RPMI7951 (cell line): ENCODE measurements around the gene CAV3. TPM values are rescaled to one million over a fixed set of nuclear protein-coding genes. Genes with fewer than 3 reads are reported as not detected.

Source experiments
- DNase-seq: peaks from one replicate; pipeline ENCODE4 v3.0.0-alpha.2; 2012; ENCODE audit warnings: low read depth
- total RNA-seq: library from RNA; depleted of rRNA; stranded (reverse); fragments of >200 nt; shearing (Covaris generic); gene quantifications from 2 replicates; pipeline ENCODE4 v1.2.3, GENCODE V29; 2014; rRNA removed

The CAV3 gene
- total RNA-seq, 1 experiment from 2014 or later: not detected

DNA sequence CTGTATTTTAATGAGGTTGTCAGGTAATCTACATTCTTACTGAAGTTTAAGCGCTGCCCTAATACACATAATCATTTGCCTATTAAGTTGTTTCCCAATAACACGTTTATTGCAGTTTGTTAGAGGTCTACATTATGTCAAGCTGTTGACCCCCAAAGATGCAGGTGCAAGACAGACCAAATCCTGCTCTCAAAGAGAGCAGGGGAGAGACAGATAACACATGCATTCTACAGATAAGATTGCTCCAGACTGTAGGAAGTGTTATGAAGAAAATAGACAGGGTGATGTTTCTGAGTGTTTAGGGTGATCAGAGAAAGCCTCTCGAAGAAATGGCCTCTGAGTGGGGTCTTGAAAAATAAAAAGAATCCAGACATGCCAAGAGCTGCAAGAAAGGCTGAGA, 60.6 kb downstream of the CAV3 start:
- DNase-seq: no peak

Other genes starting within 250 kb of the CAV3 start
- 31.8 and 40.6 TPM in 2 replicates for gene LMCD1, start 232.0 kb upstream of the CAV3 start, total RNA-seq
- gene SSUH2, start 89.0 kb upstream of the CAV3 start, total RNA-seq: 0.24 and 1.5 TPM in 2 replicates
- 6.4 and 7.2 TPM in 2 replicates for gene OXTR, start 35.8 kb downstream of the CAV3 start, total RNA-seq
- 22.0 and 34.1 TPM in 2 replicates for gene RAD18, start 229.7 kb downstream of the CAV3 start, total RNA-seq